ENCODE data around the gene PPP1CA.

PPP1CA gene

DNA sequence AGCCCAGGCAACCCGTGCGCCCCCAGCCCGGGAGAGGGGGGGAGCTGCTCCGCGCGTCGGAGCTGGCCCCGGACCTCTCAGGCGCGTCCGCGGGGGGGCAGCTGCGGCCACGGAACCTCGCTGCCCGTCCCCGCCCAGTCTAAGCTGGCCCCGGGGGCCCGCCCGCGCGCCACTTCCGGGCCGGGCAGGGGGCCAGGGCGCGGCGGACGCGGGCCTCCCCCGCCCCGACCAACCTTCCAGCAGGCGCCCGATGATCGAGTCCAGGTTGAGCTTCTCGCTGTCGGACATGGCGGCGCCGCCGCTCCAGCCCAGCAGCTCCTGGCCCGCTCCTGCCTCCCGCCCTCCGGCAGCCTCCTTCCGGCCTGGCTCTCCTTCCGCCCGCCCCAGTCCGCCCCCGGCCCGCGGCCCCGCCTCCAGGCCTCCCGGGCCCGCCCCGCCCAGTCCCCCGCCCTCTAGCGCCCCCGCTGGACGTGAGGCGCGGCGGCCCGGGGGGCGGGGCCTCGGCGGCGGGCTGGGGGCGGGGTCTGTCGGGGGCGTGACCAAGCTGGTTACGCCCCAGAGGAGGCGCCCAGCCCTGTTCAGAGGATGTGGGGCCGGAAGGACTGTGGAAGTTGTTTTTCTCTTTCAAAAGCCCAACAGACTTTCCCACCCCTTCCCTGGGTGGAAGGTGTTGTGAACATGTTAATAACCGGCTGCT, at the start of gene PPP1CA:
PPP1CA (minus strand) TSS at position 364 of the 697 bp plus-strand sequence; CDS start at position 288, 76 bp downstream.
- DNase-seq: peak; percentile 90

GRCh38 chr11:67450796-67451657, 49.4 kb upstream of the PPP1CA start:
- DNase-seq: no peak

GRCh38 chr11:67449116-67449844, 47.6 kb upstream of the PPP1CA start:
- peak; percentile 65 for DNase-seq

DNA sequence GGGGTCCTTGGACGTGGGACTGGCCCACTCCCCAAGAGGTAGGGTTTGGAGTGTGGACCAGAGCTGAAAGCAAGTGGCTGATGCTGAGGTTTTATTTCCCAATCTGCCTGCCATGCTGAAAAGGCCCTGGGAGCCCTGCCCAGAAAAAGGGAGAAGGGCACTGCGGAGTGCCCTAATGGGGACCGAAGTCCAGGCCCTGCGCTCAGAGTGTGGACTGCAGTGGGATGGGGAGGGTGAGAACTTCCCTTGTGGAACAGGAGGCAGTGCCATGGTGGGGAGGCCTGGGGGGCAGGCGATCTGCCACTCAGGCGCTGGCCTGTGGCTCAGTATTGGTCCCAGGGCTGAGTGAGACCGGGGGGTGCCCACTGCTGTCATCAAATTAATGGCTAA, 46.6 kb upstream of the PPP1CA start:
- DNase-seq: no peak

DNA sequence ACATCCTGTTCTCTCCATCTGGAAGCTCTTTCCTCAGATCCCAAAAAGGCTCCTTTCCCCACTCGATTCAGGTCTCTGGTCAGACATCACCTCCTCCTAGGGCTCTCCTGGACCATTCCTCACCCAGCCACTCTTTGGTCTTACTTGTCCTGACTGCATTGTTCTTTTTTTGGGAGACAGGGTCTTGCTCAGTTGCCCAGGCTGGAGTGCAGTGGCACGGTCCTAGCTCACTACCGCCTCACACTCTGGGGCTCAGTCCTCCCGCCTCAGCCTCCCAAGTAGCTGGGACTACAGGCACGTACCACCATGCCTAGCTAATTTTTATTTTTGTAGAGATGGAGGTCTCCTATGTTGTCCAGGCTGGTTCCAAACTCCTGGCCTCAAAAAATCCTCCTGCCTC, 43.9 kb upstream of the PPP1CA start:
- no peak for DNase-seq

DNA sequence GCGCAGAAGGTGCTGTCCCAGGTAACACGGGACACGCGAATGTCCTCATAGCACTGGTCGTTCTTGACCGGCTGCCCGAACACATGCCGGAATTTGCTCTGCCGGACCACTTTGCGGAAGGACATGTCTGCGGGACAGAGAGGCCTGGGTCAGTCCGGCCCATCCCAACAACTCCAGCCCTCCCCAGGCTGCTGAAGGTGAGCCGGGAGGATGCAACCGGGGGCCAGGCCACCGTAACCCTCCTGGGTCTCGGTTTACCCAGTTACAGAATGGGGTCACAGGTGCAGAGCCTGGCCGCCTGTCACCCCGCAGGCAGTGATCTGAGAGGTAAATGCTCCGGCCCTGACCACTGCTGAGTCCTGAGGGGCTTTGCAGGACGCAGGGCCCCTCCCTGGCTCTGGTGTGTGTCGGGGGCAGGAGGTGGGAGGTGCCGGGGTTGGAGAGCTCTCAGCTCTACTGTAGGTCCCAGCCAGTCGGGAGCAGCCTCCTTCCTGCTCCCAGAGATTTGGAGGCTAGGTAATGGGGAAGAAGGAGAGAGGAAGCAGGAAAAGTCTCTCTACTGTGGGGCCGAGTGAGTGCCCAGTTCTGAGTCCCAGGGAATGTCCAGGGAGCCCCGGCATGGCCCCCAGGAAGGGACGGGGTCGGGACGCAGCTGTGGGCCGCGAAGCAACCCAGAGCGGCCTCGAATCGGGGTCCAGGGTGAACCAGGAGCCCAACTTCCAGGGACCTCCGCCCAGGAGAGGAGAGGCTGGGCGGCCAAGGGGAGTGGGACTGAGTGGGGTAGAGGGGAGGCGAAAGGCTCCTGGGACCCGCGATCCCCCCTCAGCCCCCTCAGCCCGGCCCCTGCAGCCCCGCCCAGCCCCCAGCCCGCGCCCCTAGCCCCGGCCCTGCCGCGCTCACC, 41.1 kb upstream of the PPP1CA start:
- no peak for DNase-seq

- no peak for DNase-seq
Observed at GRCh38 chr11:67441731-67442351, 40.2 kb upstream of the PPP1CA start.

DNA sequence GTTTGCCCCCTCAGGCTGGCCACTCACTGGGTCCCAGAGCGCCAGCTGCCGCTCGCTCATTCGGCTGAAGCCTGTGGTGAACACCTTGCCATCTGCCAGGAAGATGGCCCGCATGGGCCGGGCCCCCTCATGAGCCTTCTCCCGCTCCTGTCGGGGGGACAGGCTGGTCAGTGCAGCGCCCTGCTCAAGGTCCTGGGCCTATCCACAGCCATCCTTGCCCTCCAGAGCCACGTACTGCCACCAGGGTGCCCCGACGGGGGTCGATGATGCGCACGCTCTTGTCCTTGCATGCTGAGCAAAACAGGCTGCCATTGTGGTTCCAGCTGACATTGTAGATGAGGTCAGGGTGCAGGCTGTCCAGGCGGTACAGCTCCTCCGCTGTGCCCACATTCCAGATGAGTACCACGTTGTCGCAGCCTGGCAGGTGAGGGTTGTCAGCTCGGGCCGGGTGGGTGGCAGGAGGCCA, 39.5 kb upstream of the PPP1CA start:
- no peak for DNase-seq

DNA sequence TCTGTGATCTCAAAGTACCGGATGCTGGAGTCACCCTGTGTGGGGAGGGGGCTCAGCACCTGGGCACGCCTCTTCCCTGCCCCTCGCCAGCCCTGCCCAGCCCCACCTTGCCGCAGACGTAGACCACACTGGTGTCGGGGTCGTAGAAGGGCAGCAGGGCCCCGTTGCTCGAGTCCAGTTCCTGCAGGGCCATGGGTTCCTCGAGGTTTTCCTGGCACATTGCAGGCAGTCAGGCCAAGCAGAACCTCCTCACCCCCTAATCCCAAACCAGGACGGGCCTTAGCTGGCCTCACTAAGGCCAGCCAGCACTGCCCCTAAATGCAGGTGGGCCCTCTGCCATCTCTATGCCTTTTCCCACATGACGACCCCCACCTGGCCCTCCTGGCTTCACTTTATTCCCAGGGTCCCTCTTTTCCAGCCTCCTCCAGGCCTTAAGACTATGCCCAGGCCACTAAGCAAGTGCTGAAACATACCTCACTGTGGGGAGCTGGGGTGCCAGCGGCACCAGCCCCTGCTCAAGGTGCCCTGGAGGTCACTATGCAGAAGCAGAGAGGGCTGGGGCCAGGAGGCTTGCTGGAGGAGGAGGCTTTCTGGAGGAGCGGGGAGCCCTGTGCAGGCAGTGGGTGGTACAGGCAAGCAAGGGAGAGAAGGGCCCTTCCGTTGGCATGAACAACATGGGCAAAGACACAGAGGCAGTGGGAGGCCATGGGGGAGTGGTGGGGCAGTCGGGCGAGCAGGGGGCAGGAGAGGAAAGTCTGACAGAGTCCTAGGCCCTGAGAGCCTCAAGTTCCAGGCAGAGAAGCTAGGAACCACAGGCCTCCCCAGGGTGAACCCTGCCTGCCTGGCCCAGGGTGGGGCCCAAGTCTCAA, 38.8 kb upstream of the PPP1CA start:
- no peak for DNase-seq

- DNase-seq: peak; percentile 56
Observed at GRCh38 chr11:67439321-67440228, 37.9 kb upstream of the PPP1CA start.

- no peak for DNase-seq
Observed at GRCh38 chr11:67438158-67438902, 36.7 kb upstream of the PPP1CA start.

DNA sequence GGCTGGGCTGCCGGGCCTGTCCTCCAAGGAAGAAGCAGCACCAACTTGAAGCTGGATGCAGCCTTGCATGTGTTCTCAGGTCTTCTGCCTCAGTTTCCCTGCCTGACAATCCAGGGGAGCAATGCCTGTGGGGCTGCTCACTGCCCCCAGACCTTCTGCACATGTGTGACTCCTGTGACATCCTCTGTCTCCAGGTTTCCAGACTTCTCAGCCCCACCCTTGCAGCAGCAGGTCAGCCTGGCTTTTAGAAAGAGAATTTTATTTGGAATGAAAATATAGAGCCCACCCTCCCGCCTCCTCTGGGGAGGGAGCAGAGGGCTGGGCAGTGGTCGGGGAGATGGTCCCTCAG, 36.1 kb upstream of the PPP1CA start:
- no peak for DNase-seq

DNA sequence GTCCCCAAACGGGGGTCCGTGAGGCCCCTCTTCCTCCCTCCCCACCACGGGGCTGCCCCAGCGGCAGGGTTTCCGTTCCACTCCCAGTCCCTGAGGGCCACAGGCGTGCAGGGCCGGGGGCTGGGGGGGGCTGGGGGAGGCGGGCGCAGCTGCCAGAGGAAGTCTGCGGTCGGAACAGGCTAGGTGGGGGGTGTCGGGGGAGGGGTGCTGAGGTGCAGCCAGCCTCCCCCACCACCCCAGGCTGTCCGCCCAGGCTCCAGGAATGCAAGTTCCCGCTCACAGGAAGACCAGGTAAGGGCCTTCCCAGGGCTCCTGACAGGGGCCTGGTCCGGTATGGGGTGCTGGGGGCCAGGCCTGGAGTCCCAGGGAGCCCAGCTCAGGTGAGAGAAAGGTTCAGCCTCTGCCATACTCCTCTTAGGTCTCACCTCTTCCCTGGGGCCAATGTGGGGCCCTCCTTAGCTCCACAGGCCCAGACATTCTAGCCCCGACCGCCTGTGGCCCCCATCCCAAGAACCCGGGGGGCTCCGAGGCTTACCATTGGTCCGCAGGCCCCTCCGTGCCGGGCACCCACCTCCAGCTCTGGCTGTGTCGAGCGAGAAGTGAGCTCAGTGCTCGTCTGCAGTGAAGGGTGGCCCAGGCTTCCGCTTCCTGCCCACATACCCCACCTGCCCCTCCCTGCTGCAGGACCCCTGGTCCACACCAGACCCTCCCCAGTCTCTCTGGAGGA, 35.6 kb upstream of the PPP1CA start, which contains the start of gene PTPRCAP:
PTPRCAP (minus strand) TSS at position 601 of the 727 bp plus-strand sequence; CDS start at position 538, 63 bp downstream.
- DNase-seq: no peak

DNA sequence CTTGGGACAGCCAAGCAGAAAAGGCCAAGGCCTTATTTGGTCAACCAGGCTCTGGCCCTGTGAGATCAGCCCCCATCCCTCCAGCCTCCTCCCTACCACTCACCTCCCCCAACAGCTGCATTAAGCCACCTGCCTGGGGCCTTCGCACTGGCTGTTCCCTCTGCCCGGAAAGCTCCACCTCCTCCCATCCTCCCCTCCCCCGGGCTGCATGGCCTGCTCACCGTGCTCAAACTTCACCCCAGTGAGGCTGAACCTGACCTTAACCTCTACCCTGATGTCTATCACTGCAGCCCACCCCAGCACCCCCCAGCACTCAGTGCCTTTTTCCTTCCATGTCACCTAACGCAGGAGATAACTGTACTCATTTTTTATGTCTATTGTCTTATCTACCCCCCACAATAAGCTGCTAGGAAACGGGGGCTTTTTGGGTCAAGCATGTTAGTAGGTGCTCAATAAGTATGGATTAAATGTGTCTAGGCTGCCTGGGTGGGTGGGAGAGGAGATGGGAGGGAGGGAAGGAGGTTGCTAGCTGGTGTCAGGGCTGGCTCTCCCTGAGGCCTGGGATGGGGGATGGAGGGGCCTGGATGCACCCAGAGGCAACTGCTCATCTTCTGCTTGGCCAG, 34.9 kb upstream of the PPP1CA start:
- DNase-seq: no peak

DNA sequence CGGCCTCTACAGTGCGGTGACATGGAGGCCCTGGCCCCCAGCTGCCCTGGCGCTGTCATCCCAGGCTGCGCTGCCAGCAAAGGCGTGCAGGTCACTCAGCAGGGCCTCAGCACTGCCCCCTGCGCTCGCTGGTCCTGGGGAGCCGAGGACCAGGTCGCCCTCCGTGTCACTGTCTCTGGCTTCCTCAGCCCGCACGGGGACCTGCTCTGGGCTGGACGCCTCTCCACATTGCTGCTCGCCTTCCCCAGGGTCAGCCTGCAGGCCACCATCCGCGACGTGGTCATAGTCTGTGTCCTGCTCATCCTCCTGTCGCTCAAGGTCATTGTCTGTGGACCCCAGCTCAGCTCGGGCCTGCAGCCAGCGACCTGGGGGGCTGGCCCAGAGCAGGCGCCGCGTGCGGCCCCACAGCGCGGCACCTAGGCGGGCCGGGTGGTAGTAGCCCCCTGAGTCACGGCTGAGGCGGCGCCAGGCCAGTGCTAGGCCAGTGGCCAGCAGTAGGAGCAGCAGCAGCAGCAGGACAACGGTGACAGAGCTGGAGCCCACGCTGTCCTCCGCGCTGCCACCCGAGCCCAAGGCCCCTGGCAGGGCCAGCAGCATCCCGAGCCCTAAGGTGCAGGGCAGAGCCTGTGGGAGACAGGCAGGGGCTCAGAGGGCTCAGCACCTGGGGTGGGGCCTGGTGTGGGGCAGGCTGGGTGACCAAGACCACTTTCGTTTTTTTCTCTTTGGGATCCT, 34.2 kb upstream of the PPP1CA start:
- no peak for DNase-seq

GRCh38 chr11:67435031-67435726, 33.5 kb upstream of the PPP1CA start:
- no peak for DNase-seq

All from inflammatory macrophage treated with lipopolysaccharide for 4 hours (primary cell).